ENCODE results near the gene PTPN5.

The PTPN5 gene

GRCh38 chr11:18773681-18774080 lies 17.9 kb downstream of the PTPN5 start:
- Histone ChIP-seq H3K36me3 (ENCODE audit: control insufficient read depth, insufficient read depth, low read length) (no peaks in the 10 kb centered on the region), H3K27me3 (replicated peaks; ENCODE audit: control insufficient read depth, insufficient read depth, low read length, poor library complexity, severe bottlenecking) (no peaks in the 10 kb centered on the region), H3K4me1 (ENCODE audit: control insufficient read depth, insufficient read depth, low read length, poor library complexity, severe bottlenecking) (no peaks in the 10 kb centered on the region), H3K27ac (ENCODE audit: insufficient read depth, low read length, poor library complexity, severe bottlenecking) (no peak overlapping the region), H3K9me3 (ENCODE audit: control insufficient read depth, low read length) (no peaks in the 10 kb centered on the region), H3K4me3 (ENCODE audit: insufficient read depth, low read depth, low read length, poor library complexity, severe bottlenecking) (no peak overlapping the region)
- DNase-seq: no peak

- Histone ChIP-seq H3K4me1 (ENCODE audit: control insufficient read depth, insufficient read depth, low read length, poor library complexity, severe bottlenecking) (no peaks in the 10 kb centered on the region), H3K9me3 (ENCODE audit: control insufficient read depth, low read length) (no peaks in the 10 kb centered on the region), H3K4me3 (ENCODE audit: insufficient read depth, low read depth, low read length, poor library complexity, severe bottlenecking) (no peak overlapping the region), H3K27me3 (replicated peaks; ENCODE audit: control insufficient read depth, insufficient read depth, low read length, poor library complexity, severe bottlenecking) (no peaks in the 10 kb centered on the region), H3K27ac (ENCODE audit: insufficient read depth, low read length, poor library complexity, severe bottlenecking) (no peak overlapping the region), H3K36me3 (ENCODE audit: control insufficient read depth, insufficient read depth, low read length) (no peaks in the 10 kb centered on the region)
- DNase-seq: no peak
These were observed 18.5 kb downstream of the PTPN5 start for GRCh38 chr11:18773104-18773503.

- Histone ChIP-seq H3K4me1 (ENCODE audit: control insufficient read depth, insufficient read depth, low read length, poor library complexity, severe bottlenecking) (no peaks in the 10 kb centered on the region), H3K27ac (ENCODE audit: insufficient read depth, low read length, poor library complexity, severe bottlenecking) (no peak overlapping the region), H3K36me3 (ENCODE audit: control insufficient read depth, insufficient read depth, low read length) (no peaks in the 10 kb centered on the region), H3K9me3 (ENCODE audit: control insufficient read depth, low read length) (no peaks in the 10 kb centered on the region), H3K4me3 (ENCODE audit: insufficient read depth, low read depth, low read length, poor library complexity, severe bottlenecking) (no peak overlapping the region), H3K27me3 (replicated peaks; ENCODE audit: control insufficient read depth, insufficient read depth, low read length, poor library complexity, severe bottlenecking) (no peaks in the 10 kb centered on the region)
- no peak for DNase-seq
These were observed 19.4 kb downstream of the PTPN5 start for GRCh38 chr11:18772211-18772610.

GRCh38 chr11:18771266-18772035 lies 20.1 kb downstream of the PTPN5 start:
- Histone ChIP-seq H3K36me3 (ENCODE audit: control insufficient read depth, insufficient read depth, low read length) (no peaks in the 10 kb centered on the region), H3K4me1 (ENCODE audit: control insufficient read depth, insufficient read depth, low read length, poor library complexity, severe bottlenecking) (no peaks in the 10 kb centered on the region), H3K9me3 (ENCODE audit: control insufficient read depth, low read length) (no peaks in the 10 kb centered on the region), H3K27me3 (replicated peaks; ENCODE audit: control insufficient read depth, insufficient read depth, low read length, poor library complexity, severe bottlenecking) (no peaks in the 10 kb centered on the region), H3K27ac (ENCODE audit: insufficient read depth, low read length, poor library complexity, severe bottlenecking) (no peak overlapping the region), H3K4me3 (ENCODE audit: insufficient read depth, low read depth, low read length, poor library complexity, severe bottlenecking) (no peak overlapping the region)
- DNase-seq: no peak

- Histone ChIP-seq H3K27ac (ENCODE audit: insufficient read depth, low read length, poor library complexity, severe bottlenecking) (no peak overlapping the region), H3K27me3 (replicated peaks; ENCODE audit: control insufficient read depth, insufficient read depth, low read length, poor library complexity, severe bottlenecking) (no peaks in the 10 kb centered on the region), H3K9me3 (ENCODE audit: control insufficient read depth, low read length) (no peaks in the 10 kb centered on the region), H3K4me3 (ENCODE audit: insufficient read depth, low read depth, low read length, poor library complexity, severe bottlenecking) (no peak overlapping the region), H3K4me1 (ENCODE audit: control insufficient read depth, insufficient read depth, low read length, poor library complexity, severe bottlenecking) (no peaks in the 10 kb centered on the region), H3K36me3 (ENCODE audit: control insufficient read depth, insufficient read depth, low read length) (no peaks in the 10 kb centered on the region)
- DNase-seq: no peak
These were observed 21.0 kb downstream of the PTPN5 start for GRCh38 chr11:18770479-18771125.

GRCh38 chr11:18769802-18770456 lies 21.7 kb downstream of the PTPN5 start:
- H3K4me3 ChIP-seq (ENCODE audit: insufficient read depth, low read depth, low read length, poor library complexity, severe bottlenecking): no peak overlapping the region
- no peak overlapping the region for H3K27ac ChIP-seq (ENCODE audit: insufficient read depth, low read length, poor library complexity, severe bottlenecking)
- DNase-seq: no peak
- H3K9me3 ChIP-seq (ENCODE audit: control insufficient read depth, low read length): no peaks in the 10 kb centered on the region
- H3K27me3 ChIP-seq (replicated peaks; ENCODE audit: control insufficient read depth, insufficient read depth, low read length, poor library complexity, severe bottlenecking): no peaks in the 10 kb centered on the region
- H3K36me3 ChIP-seq (ENCODE audit: control insufficient read depth, insufficient read depth, low read length): no peaks in the 10 kb centered on the region
- no peaks in the 10 kb centered on the region for H3K4me1 ChIP-seq (ENCODE audit: control insufficient read depth, insufficient read depth, low read length, poor library complexity, severe bottlenecking)

- Histone ChIP-seq H3K36me3 (ENCODE audit: control insufficient read depth, insufficient read depth, low read length) (no peaks in the 10 kb centered on the region), H3K9me3 (ENCODE audit: control insufficient read depth, low read length) (no peaks in the 10 kb centered on the region), H3K4me3 (ENCODE audit: insufficient read depth, low read depth, low read length, poor library complexity, severe bottlenecking) (no peak overlapping the region), H3K27ac (ENCODE audit: insufficient read depth, low read length, poor library complexity, severe bottlenecking) (no peak overlapping the region), H3K27me3 (replicated peaks; ENCODE audit: control insufficient read depth, insufficient read depth, low read length, poor library complexity, severe bottlenecking) (no peaks in the 10 kb centered on the region), H3K4me1 (ENCODE audit: control insufficient read depth, insufficient read depth, low read length, poor library complexity, severe bottlenecking) (no peaks in the 10 kb centered on the region)
- no peak for DNase-seq
These were observed 22.6 kb downstream of the PTPN5 start for GRCh38 chr11:18768978-18769377.

- DNase-seq: no peak
- Histone ChIP-seq H3K27me3 (replicated peaks; ENCODE audit: control insufficient read depth, insufficient read depth, low read length, poor library complexity, severe bottlenecking) (no peaks in the 10 kb centered on the region), H3K4me3 (ENCODE audit: insufficient read depth, low read depth, low read length, poor library complexity, severe bottlenecking) (no peak overlapping the region), H3K4me1 (ENCODE audit: control insufficient read depth, insufficient read depth, low read length, poor library complexity, severe bottlenecking) (no peaks in the 10 kb centered on the region), H3K36me3 (ENCODE audit: control insufficient read depth, insufficient read depth, low read length) (no peaks in the 10 kb centered on the region), H3K9me3 (ENCODE audit: control insufficient read depth, low read length) (no peaks in the 10 kb centered on the region), H3K27ac (ENCODE audit: insufficient read depth, low read length, poor library complexity, severe bottlenecking) (no peak overlapping the region)
These were observed 23.1 kb downstream of the PTPN5 start for GRCh38 chr11:18768472-18768901.

- H3K4me3 ChIP-seq (ENCODE audit: insufficient read depth, low read depth, low read length, poor library complexity, severe bottlenecking): no peak overlapping the region
- no peaks in the 10 kb centered on the region for H3K9me3 ChIP-seq (ENCODE audit: control insufficient read depth, low read length)
- H3K27me3 ChIP-seq (replicated peaks; ENCODE audit: control insufficient read depth, insufficient read depth, low read length, poor library complexity, severe bottlenecking): no peaks in the 10 kb centered on the region
- no peak overlapping the region for H3K27ac ChIP-seq (ENCODE audit: insufficient read depth, low read length, poor library complexity, severe bottlenecking)
- no peak for DNase-seq
- no peaks in the 10 kb centered on the region for H3K4me1 ChIP-seq (ENCODE audit: control insufficient read depth, insufficient read depth, low read length, poor library complexity, severe bottlenecking)
- H3K36me3 ChIP-seq (ENCODE audit: control insufficient read depth, insufficient read depth, low read length): no peaks in the 10 kb centered on the region
These were observed 25.6 kb downstream of the PTPN5 start for GRCh38 chr11:18766015-18766414.

GRCh38 chr11:18765554-18765953 lies 26.0 kb downstream of the PTPN5 start:
- Histone ChIP-seq H3K9me3 (ENCODE audit: control insufficient read depth, low read length) (no peaks in the 10 kb centered on the region), H3K27ac (ENCODE audit: insufficient read depth, low read length, poor library complexity, severe bottlenecking) (no peak overlapping the region), H3K4me3 (ENCODE audit: insufficient read depth, low read depth, low read length, poor library complexity, severe bottlenecking) (no peak overlapping the region), H3K27me3 (replicated peaks; ENCODE audit: control insufficient read depth, insufficient read depth, low read length, poor library complexity, severe bottlenecking) (no peaks in the 10 kb centered on the region), H3K36me3 (ENCODE audit: control insufficient read depth, insufficient read depth, low read length) (no peaks in the 10 kb centered on the region), H3K4me1 (ENCODE audit: control insufficient read depth, insufficient read depth, low read length, poor library complexity, severe bottlenecking) (no peaks in the 10 kb centered on the region)
- no peak for DNase-seq

Data from effector memory CD4-positive, alpha-beta T cell (primary cell).